HG02759 (cell line): Measurements from ENCODE around the gene SLC17A3.

Source experiments
- ATAC-seq: cut with Tn5 transposase; IDR thresholded peaks from one replicate; pipeline ENCODE4 v1.9.1; 2021; ENCODE audit warnings: mild to moderate bottlenecking, moderate library complexity; ENCODE audit not compliant: unreplicated experiment

SLC17A3 gene, protein sequence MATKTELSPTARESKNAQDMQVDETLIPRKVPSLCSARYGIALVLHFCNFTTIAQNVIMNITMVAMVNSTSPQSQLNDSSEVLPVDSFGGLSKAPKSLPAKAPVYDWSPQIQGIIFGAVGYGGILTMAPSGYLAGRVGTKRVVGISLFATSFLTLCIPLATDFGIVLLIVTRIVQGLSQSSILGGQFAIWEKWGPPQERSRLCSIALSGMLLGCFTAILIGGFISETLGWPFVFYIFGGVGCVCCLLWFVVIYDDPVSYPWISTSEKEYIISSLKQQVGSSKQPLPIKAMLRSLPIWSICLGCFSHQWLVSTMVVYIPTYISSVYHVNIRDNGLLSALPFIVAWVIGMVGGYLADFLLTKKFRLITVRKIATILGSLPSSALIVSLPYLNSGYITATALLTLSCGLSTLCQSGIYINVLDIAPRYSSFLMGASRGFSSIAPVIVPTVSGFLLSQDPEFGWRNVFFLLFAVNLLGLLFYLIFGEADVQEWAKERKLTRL

GRCh38 chr6:25874118-25874517 lies at the start of gene SLC17A3:
SLC17A3 (minus strand) TSS chr6:25874243; CDS start chr6:25868387, 5,856 bp downstream.
- ATAC-seq = no peak

GRCh38 chr6:25922301-25922700 lies 48.3 kb upstream of the SLC17A3 start:
- no peak for ATAC-seq

DNA sequence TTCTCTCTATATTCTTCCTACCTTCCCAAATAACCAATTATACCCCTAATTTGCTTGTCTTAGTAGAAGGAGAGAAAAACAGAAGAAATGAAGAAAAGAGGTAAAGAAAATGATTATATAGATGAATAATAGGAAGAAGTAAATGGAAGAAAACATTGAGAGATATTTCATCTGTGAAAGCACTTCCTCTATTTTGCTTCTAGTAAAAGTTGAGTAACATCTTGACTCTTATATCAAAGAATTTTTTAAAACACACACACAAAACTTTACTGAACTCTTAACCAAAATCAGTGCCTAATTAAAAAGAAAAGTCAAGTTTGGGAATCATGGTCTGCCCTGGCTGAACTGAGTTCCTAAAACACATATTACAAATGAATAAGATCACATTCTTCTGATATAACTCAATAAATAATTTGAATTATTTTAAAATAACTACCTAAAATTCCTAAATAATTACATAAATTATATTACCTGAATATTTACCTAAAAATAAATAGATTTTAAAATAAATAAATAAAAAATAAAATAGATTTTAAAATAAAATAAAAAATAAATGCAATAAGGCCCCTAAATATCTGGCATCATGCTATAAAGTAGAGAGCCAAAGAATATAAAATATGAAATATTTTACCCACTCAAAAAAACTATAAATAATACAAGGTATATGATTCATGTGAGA lies 47.6 kb upstream of the SLC17A3 start:
- no peak for ATAC-seq

DNA sequence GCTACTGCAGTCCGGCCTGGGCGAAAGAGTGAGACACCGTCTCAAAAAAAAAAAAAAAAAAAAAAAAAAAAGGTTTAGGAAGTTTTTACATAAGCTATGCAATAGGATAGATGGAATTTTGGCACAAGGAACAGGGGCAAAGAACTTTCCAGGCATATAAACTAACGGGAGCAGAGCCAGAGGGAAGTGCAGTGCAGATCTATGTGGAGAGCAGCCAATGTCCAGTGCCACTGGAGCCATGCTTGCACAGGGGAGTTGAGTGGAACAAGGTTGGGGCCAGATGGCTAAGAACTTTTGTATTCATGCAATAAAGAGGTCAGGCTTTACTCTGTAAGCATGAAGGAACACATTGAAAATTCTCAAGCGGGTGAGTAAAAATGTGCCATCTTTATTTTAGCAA lies 45.6 kb upstream of the SLC17A3 start:
- ATAC-seq = no peak

DNA sequence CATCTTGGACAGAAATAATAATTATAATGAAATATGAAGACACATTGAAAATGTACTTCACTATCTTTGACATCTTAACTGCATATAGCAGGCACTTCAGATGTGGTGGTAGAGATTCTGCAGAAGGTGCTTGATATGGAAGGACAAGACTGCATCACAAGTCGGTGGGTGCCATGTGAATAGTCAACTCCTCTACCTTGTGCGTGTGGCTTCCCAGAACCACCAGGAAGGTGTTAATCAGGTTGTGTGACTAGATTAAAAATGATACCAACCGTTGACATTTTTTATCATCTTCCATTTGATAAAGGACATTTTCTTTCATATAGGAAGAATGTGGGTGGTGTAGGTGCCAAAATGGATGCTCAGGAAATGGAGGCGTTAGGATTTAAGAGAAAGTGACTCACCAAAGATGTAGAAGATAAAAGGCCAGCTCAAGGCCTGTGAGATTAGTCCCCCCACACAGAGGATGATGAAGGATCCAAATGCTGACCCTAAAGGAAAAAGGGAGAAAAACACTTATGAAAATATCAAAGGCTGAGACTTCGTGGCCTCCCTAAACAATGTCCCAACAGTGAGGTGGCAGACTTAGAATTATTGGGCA lies 44.1 kb upstream of the SLC17A3 start:
- no peak for ATAC-seq

DNA sequence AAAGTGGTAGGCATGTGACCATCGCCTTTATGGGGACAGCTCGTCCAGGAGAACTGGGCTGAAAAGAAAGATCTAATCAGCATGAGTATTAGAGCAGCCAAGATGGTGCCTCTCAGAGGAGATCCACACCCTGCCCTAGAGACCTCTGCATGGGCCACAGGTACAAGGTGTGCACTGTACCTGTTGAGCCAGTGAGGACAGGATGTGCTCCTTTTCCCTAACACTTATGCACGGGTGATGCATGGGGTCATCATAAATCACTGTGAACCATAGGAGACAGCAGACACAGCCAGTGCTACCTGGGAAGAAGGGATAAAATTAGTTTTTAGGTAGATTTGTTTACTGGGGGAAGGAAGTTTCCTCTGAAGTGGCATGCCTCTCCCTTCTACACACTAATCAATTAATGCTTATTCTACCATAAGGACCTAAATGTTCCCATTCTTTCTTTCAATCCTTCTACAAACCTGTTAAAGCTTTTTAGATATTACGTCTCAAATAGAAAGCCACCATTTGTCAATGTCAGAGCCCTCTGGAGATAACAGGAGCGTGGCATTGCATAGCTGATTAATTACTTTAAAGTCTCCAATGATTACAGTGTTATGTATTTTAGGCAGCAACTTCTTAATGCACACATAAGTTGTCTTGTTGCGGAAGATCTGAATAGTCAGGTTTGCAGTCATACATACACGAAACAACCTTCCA lies 42.9 kb upstream of the SLC17A3 start:
- ATAC-seq = no peak

- no peak for ATAC-seq
Observed at GRCh38 chr6:25916330-25916729, 42.3 kb upstream of the SLC17A3 start.

- ATAC-seq = no peak
Observed at GRCh38 chr6:25913741-25914140, 39.7 kb upstream of the SLC17A3 start.

DNA sequence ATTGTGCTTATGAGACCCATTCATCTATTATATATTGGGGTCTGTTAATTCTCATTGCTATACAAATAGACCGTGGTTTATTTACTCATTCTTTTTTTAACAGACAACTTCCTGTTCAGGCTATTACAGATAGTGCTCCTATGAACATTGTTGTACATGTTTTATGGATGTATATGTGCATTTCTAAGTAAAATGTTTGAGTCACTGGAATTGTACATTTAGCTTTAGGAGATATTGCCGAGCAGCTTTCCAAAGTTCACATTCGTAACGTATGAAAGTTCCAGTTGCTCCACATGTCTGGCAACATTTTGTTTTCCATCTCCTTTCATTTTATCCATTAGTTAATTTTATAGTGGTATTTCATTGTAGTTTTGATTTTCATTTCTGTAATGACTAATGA lies 37.3 kb upstream of the SLC17A3 start:
- no peak for ATAC-seq

DNA sequence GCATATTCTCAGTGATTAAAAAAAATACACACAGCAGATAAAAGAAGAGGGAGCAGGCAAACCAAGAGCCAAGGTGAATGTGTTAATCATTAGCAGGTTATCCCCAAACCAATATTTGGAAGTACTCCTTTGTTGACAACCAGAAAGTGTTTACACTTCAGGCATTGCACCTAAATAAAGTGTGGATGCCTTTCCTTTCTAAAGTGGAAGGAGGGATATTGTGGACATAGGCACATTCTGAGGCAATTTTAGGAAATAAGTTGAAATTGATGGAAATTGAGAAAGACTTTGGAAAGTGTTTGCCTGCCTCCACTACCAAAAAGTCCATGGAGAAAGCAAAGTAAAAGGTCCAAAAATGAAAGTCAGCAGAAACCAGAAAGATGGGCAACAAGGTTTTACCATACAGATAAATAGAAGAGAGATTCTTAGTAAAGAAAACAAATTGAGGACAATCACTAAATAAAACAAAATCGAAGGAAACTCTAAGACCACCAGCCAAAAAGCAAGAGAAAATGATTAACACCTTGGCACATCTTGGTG lies 33.5 kb upstream of the SLC17A3 start:
- ATAC-seq = no peak

- ATAC-seq = no peak
Observed at GRCh38 chr6:25903467-25904099, 29.5 kb upstream of the SLC17A3 start.

- no peak for ATAC-seq
Observed at GRCh38 chr6:25902071-25902470, 28.0 kb upstream of the SLC17A3 start.

- ATAC-seq = no peak
Observed at GRCh38 chr6:25900843-25901242, 26.8 kb upstream of the SLC17A3 start.

GRCh38 chr6:25899580-25900408 lies 25.8 kb upstream of the SLC17A3 start:
- ATAC-seq = no peak

- ATAC-seq = no peak
Observed at GRCh38 chr6:25899123-25899522, 25.1 kb upstream of the SLC17A3 start.

GRCh38 chr6:25898289-25898977 lies 24.4 kb upstream of the SLC17A3 start:
- ATAC-seq = no peak

DNA sequence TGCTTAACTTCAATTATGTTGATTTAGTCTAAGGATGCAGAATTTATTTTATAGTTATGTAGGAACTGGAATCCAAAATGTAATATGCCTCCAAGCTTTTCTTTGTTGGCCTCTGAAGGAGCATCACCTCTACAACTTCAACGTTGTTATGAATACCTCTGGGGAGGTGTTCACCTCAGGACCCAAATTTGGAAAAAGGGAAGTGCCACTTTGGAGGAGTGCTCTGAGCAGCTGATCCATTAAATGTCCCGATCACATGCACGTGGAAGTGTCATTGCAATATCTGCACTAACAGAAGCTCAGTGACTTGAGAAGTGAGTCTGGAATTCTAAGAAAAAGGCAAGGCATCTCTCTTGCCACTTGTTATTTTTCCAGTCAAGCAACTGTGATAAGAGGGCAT lies 22.2 kb upstream of the SLC17A3 start:
- ATAC-seq = no peak

DNA sequence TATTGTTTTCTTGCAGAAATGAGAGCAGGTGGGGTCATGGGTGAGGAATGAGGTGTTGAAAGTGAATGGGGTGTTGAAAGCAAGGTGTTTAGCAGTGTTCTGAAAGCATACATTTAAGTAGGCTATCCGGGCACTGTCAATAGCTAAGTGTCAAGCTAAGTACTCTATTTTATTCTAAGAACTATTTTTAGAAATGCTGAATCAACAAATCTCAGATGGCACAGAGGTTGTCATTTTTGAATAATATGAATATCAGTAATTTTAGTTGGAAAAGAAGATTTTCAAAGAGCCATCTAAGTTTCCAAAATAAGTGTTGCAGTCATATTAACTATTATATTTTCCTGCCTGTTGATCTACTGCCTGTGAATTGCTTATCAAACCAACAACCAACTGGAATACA lies 21.7 kb upstream of the SLC17A3 start:
- no peak for ATAC-seq

DNA sequence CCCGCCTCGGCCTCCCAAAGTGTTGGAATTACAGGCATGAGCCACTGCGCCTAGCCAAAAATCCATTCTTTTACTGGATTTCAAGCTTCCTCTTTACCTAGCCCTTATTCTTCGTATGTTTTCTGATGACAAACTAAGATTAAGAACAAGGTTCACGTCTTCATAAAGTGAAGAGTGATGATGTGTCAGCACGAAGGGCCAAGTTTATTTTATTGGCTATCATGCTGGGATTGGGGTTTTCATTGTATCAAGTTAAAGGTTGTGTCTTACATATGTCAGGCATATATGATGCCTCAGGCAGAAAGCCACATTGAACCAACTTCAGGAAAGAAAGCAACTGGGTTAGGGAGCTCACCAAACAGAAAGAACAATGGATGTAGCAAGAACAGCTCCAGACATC lies 19.7 kb upstream of the SLC17A3 start:
- no peak for ATAC-seq
